HepG2 (cell line): ENCODE results near the gene NT5M. TPM values are rescaled to one million over a fixed set of nuclear protein-coding genes. Genes with fewer than 3 reads are reported as not detected.

Source experiments
- CAMTA2 ChIP-seq: sonication (generic); formaldehyde crosslinking; IDR thresholded peaks from 2 replicates; pipeline ENCODE4 v1.4.0; 2020; ENCODE audit warnings: mild to moderate bottlenecking, missing genetic modification reagents, borderline replicate concordance
- E2F5 ChIP-seq: sonication (generic); formaldehyde crosslinking; conservative IDR thresholded peaks from 2 replicates; pipeline ENCODE4 v1.4.0; 2020; ENCODE audit warnings: missing genetic modification reagents
- FOSL2 ChIP-seq: sonication (generic); formaldehyde crosslinking; IDR thresholded peaks from 2 replicates; pipeline ENCODE4 v1.4.0; 2020; ENCODE audit warnings: missing genetic modification reagents
- FOXM1 ChIP-seq: sonication (generic); formaldehyde crosslinking; IDR thresholded peaks from 2 replicates; pipeline ENCODE4 v1.5.0; 2020; ENCODE audit warnings: missing genetic modification reagents
- GRHL1 ChIP-seq: sonication (generic); formaldehyde crosslinking; conservative IDR thresholded peaks from 2 replicates; pipeline ENCODE4 v1.8.0; 2022; ENCODE audit warnings: missing genetic modification reagents
- HMGA1 ChIP-seq: sonication (generic); formaldehyde crosslinking; conservative IDR thresholded peaks from 2 replicates; pipeline ENCODE4 v1.4.0; 2020; ENCODE audit warnings: missing genetic modification reagents
- JUN ChIP-seq: sonication (generic); formaldehyde crosslinking; IDR thresholded peaks from 2 replicates; pipeline ENCODE4 v1.4.0; 2020; ENCODE audit warnings: mild to moderate bottlenecking, missing genetic modification reagents
- PHF21A ChIP-seq: sonication (generic); formaldehyde crosslinking; IDR thresholded peaks from 2 replicates; pipeline ENCODE4 v1.5.0; 2020; ENCODE audit warnings: mild to moderate bottlenecking, missing genetic modification reagents
- PHF5A ChIP-seq: IDR thresholded peaks from one replicate; pipeline ENCODE4 v1.6.1; 2018; ENCODE audit warnings: low read depth, missing genetic modification reagents; ENCODE audit not compliant: unreplicated experiment
- SIN3B ChIP-seq: fragments of 150-350 bp; IDR thresholded peaks from 2 replicates; pipeline ENCODE4 v1.6.1; 2014; ENCODE audit warnings: low read length
- SKI ChIP-seq: fragments of 450-650 bp; IDR thresholded peaks from one replicate; pipeline ENCODE4 v1.6.1; 2018; ENCODE audit warnings: mild to moderate bottlenecking; ENCODE audit not compliant: partially characterized antibody
- SMAD9 ChIP-seq: sonication (generic); formaldehyde crosslinking; IDR thresholded peaks from 2 replicates; pipeline ENCODE4 v1.5.1; 2020; ENCODE audit warnings: mild to moderate bottlenecking, missing genetic modification reagents
- TARDBP ChIP-seq: sonication (generic); formaldehyde crosslinking; IDR thresholded peaks from 2 replicates; pipeline ENCODE4 v1.8.0; 2022; ENCODE audit warnings: mild to moderate bottlenecking, missing genetic modification reagents
- TCF7 ChIP-seq: sonication (generic); IDR thresholded peaks from 2 replicates; pipeline ENCODE4 v1.6.1; 2016; ENCODE audit warnings: antibody characterized with exemption, low read depth
- ZFP62 ChIP-seq: sonication (generic); formaldehyde crosslinking; IDR thresholded peaks from 2 replicates; pipeline ENCODE4 v1.4.0; 2020; ENCODE audit warnings: missing genetic modification reagents
- ZNF20 ChIP-seq: sonication (generic); formaldehyde crosslinking; IDR thresholded peaks from 2 replicates; pipeline ENCODE4 v1.4.0; 2020; ENCODE audit warnings: mild to moderate bottlenecking, moderate library complexity, missing genetic modification reagents
- ZNF282 ChIP-seq: fragments of 450-650 bp; IDR thresholded peaks from 2 replicates; pipeline ENCODE4 v1.6.1; 2018; ENCODE audit not compliant: partially characterized antibody
- ZNF33A ChIP-seq: sonication (generic); formaldehyde crosslinking; IDR thresholded peaks from 2 replicates; pipeline ENCODE4 v1.5.1; 2020; ENCODE audit warnings: missing genetic modification reagents, mild to moderate bottlenecking, moderate library complexity, borderline replicate concordance
- ZNF383 ChIP-seq: sonication (generic); formaldehyde crosslinking; IDR thresholded peaks from 2 replicates; pipeline ENCODE4 v1.4.0; 2020; ENCODE audit warnings: missing genetic modification reagents, mild to moderate bottlenecking, borderline replicate concordance
- ZNF430 ChIP-seq: sonication (generic); formaldehyde crosslinking; IDR thresholded peaks from 2 replicates; pipeline ENCODE4 v1.9.0; 2021; ENCODE audit warnings: mild to moderate bottlenecking, missing genetic modification reagents
- ZNF567 ChIP-seq: sonication (generic); formaldehyde crosslinking; IDR thresholded peaks from 2 replicates; pipeline ENCODE4 v1.8.1; 2023; ENCODE audit warnings: mild to moderate bottlenecking, missing genetic modification reagents, borderline replicate concordance
- ZNF614 ChIP-seq: IDR thresholded peaks from 2 replicates; pipeline ENCODE4 v1.6.1; 2018; ENCODE audit warnings: missing biosample characterization, missing genetic modification reagents, inconsistent platforms, borderline replicate concordance
- ZNF776 ChIP-seq: sonication (generic); formaldehyde crosslinking; IDR thresholded peaks from 2 replicates; pipeline ENCODE4 v1.4.0; 2020; ENCODE audit warnings: mild to moderate bottlenecking, missing genetic modification reagents
- ZNF850 ChIP-seq: sonication (generic); formaldehyde crosslinking; conservative IDR thresholded peaks from 2 replicates; pipeline ENCODE4 v1.9.0; 2021; ENCODE audit warnings: mild to moderate bottlenecking, missing genetic modification reagents
- polyA plus RNA-seq, 8 experiments: library from polyadenylated mRNA; depleted of rRNA in 3 of 8; stranded (reverse) in 7 of 8; unstranded in 1 of 8; fragments of >200 nt; fragmentation: Illumina TruSeq in 4 of 8; extraction: Trizol in 4 of 8; gene quantifications; 2 replicates each; pipeline versions ENCODE4 v1.2.1 to v1.2.3, GENCODE V29; 2011 to 2016; ENCODE audit warnings: low read depth in 4 of 8, missing spikeins in 1 of 8, mixed read lengths in 1 of 8; ENCODE audit not compliant: insufficient read depth in 1 of 8
- total RNA-seq, 5 experiments: library from RNA; depleted of rRNA; stranded (reverse); fragments of >200 nt; fragmentation: Illumina TruSeq; extraction: Trizol; gene quantifications; 2 replicates each; pipeline ENCODE4 v1.2.3, GENCODE V29; 2016; ENCODE audit warnings: low read depth in 1 of 5
- TF ChIP-seq, protein P1 (sequence below): sonication (generic); formaldehyde crosslinking; IDR thresholded peaks from 2 replicates; pipeline ENCODE4 v1.4.0; 2020; ENCODE audit warnings: missing genetic modification reagents, mild to moderate bottlenecking, borderline replicate concordance

Gene NT5M
- total and polyA plus RNA-seq, 2 of the 13 experiments (the other 11 are each of a cell fraction or from before 2014, with no cell fraction given): 0.55 to 0.78 TPM

DNA sequence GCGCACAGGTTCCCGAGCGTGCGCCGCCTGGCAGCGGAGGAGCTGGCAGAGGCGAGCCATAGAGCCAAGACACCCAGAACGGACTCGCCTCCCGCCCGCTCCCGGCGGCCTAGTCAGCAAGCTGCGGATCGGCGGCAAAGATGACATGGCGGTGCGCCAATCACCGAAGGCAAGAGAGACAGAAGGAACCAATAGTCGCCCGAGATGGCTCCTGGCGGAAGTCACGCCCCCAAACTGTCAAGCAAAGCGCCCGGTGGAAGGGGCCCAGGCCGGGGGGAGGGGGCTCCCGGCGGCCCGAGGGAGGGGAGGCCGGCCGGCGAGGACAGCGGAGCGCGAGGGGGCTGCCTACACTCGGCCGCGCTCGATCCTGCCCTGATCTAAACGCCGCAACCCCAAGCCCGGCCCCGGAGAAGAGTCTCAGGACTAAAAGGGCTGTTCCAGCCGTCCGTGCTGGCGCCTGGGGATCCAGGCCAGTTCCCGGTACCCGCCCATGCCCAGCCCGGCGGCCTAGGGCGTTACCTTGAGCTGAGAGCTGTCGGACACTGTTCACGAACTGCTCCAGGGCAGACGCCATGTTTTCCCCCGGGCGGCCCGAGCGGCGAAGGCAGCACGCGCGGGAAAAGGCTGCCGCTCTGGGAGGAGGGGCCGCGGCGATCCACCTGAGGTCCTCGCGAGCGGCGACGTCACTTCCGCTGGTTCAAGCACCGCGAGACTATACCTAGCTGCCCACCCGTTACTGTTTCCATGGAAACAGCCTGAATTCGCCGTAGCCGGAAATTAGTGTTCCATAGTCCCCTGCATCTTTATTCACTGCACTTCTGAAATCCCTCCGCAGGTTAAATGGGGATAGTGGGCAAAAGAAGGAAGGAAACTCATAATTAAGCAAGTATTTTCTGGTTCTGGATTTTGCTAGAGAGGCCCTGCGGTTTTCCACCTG lies 22.3 kb upstream of the NT5M start, which contains the start of gene COPS3 (continued):
- TF ChIP-seq, protein P1, sequence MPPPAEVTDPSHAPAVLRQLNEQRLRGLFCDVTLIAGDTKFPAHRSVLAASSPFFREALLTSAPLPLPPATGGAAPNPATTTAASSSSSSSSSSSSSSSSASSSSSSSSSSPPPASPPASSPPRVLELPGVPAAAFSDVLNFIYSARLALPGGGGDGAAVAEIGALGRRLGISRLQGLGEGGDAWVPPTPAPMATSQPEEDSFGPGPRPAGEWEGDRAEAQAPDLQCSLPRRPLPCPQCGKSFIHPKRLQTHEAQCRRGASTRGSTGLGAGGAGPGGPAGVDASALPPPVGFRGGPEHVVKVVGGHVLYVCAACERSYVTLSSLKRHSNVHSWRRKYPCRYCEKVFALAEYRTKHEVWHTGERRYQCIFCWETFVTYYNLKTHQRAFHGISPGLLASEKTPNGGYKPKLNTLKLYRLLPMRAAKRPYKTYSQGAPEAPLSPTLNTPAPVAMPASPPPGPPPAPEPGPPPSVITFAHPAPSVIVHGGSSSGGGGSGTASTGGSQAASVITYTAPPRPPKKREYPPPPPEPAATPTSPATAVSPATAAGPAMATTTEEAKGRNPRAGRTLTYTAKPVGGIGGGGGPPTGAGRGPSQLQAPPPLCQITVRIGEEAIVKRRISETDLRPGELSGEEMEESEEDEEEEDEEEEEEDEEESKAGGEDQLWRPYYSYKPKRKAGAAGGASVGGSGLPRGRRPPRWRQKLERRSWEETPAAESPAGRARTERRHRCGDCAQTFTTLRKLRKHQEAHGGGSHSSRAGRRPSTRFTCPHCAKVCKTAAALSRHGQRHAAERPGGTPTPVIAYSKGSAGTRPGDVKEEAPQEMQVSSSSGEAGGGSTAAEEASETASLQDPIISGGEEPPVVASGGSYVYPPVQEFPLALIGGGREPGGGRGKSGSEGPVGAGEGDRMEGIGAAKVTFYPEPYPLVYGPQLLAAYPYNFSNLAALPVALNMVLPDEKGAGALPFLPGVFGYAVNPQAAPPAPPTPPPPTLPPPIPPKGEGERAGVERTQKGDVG (CRISPR knock-in tag): 0 out of 2 replicates have a peak, but pooled peaks have one; percentile 23
- no peak for TF ChIP-seq ZNF20 (CRISPR knock-in tag)
- peak; percentile 75; the same call in 1 of the 2 replicates for TF ChIP-seq ZNF430
- TF ChIP-seq ZFP62 (CRISPR knock-in tag): no peak
- TF ChIP-seq TARDBP (CRISPR knock-in tag): 0 out of 2 replicates have a peak, but pooled peaks have one; percentile 15
- no peak for TF ChIP-seq ZNF383 (CRISPR knock-in tag)
- no peak for TF ChIP-seq ZNF850 (CRISPR knock-in tag)
- TF ChIP-seq TCF7: no peak
- TF ChIP-seq ZNF776 (CRISPR knock-in tag): peak; percentile 86; the same call in 1 of the 2 replicates
- no peak for TF ChIP-seq PHF21A (CRISPR knock-in tag)
- TF ChIP-seq SIN3B: no peak
- TF ChIP-seq ZNF614 (CRISPR knock-in tag): 0 out of 2 replicates have a peak, but pooled peaks have one; percentile 18
- 0 out of 2 replicates have a peak, but pooled peaks have one; percentile 78 for TF ChIP-seq FOXM1 (CRISPR knock-in tag)
- no peak for TF ChIP-seq JUN (CRISPR knock-in tag)
- no peak for TF ChIP-seq GRHL1 (CRISPR knock-in tag)
- TF ChIP-seq PHF5A (CRISPR knock-in tag): no peak
- TF ChIP-seq FOSL2 (CRISPR knock-in tag): peak; percentile 9; the same call in 1 of the 2 replicates
- TF ChIP-seq SKI: no peak
- TF ChIP-seq ZNF282: no peak
- peak; percentile 86; the same call in 1 of the 2 replicates for TF ChIP-seq CAMTA2
- TF ChIP-seq E2F5 (CRISPR knock-in tag): peak; percentile 83
- no peak for TF ChIP-seq ZNF33A (CRISPR knock-in tag)
- 0 out of 2 replicates have a peak, but pooled peaks have one; percentile 54 for TF ChIP-seq SMAD9 (CRISPR knock-in tag)
- TF ChIP-seq HMGA1 (CRISPR knock-in tag): no peak
- TF ChIP-seq ZNF567 (CRISPR knock-in tag): 0 out of 2 replicates have a peak, but pooled peaks have one; percentile 38
